IPS DF 4.7 (cell line): ENCODE data around the gene RPP25.
"Not testable (repeated sequence)": the region's sequence is repeated elsewhere in the genome, so short reads cannot be mapped to it uniquely, and the experiment has no call there.

Experiments used
- DNase-seq: peaks from one replicate; pipeline ENCODE4 v3.0.0-alpha.2; 2013; ENCODE audit warnings: low spot score; ENCODE audit errors: extremely low read depth

RPP25 gene

DNA sequence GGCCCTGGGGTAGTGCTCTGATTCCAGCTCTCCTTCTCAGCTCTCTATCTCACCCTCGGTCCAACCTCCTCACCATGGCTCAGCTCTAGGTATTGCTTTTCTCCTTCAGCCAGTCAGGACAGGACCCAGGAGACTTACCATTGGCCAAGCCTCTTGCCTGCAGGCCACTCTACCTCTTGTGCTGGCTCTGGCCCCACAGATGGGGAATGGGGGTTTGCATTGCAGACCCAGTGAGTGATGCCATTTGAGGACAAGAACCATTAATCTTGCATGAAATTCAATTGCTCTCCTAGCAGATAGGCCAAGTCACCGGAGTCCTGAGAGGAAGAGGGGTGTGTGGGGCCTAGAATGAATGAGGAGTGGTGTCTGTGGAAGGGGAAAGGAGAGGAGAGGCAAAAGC, 6.1 kb upstream of the RPP25 start:
- no peak for DNase-seq

DNA sequence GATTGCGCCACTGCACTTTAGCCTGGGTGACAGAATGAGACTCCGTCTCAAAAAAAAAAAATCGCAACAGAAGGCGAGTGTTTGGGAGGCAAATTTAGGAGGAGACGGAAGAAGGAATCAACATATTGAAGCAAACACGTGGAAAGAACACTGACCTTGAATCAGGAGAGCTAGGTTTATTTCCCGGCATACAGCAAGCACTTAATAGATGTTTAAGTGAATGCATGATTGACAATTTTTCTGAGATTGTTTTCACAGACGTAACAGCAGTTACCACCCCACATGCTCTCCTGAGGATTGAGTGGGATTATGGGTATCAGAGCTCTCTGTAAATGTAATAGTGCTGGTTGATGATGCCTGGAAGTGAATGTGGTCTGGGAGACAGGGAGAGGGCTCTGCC, 5.6 kb upstream of the RPP25 start:
- DNase-seq, result no peak

DNA sequence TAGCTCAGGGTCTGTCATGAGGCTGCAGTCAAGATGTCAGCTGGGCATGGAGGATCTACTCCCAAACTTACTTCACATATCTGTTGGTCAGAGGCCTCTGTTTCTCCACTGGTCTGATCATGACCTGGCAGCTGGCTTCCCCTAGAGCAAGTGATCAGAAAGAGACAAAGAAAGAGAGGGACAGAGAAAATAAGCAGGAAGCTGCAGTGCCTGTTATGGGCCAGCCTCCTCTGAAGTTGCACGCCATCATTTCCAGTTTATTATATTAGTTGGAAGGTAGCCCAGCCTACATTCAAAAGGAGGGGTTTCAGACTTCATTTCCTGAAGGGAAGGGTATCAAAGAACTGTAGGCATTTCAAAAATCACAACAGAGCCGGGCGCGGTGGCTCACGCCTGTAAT, 5.0 kb upstream of the RPP25 start:
- no peak for DNase-seq

DNA sequence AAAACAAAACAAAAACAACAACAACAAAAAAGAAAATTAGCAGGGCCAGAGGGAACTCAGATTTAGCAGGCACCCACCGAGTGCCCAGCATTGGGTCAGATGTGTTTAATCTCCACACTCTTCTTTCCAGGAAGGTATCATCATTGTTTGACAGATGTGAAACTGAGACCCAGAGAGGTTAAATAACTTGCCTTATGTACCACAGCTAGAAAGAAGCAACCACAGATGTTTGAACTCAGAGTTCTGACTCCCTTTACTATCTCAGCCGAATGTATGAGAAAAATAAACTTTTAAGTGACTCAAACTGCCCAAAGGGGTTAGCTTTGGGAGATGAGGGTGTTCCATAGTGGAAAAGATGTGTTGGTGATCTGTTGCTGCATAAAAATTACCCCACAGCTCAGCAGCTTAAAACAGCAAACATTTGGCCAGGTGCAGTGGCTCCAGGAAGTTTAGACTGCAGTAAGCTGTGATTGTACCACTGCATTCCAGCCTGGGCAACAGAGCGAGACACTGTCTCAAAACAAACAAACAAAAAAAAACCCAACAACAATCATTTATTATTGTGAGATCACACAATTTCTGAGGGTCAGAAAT, 4.5 kb upstream of the RPP25 start:
- no peak for DNase-seq

DNA sequence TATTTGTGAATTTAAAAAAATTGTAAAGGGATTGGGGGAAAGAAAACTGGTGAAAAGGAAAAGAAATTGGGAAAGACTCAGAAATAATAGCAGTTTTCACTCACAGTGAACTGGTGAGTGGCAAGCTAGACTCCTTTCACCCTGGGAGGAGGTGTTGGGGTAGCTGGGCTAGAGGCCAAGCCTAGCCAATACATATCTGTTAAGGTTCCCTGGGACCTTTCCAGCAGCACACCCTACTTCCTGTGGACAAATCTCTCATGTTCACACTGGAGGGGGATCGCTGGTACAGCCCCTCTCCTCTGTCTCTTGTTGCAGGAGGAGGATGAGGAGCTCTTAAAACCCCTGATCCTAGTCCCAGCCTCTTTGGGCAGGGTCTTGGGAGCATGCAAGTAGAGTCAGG, 3.7 kb upstream of the RPP25 start:
- no peak for DNase-seq

DNA sequence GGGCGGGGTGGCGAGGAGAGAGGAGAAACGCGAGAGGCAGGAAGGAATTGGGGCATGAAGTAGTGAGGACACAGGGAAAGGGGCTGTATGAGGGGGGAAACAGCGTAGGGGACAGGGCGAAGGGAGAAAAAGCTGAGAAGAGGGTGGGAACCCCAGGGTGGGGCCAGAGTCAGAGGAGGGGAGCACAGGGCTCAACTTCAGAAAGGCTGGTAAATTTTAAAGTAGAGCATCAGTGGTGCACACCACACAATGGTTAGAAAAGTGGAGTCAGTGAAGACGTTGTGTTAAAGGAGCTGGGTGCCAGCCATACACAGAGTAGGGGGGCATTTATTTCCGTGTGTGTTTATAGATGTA, 3.0 kb upstream of the RPP25 start:
- no peak for DNase-seq

DNA sequence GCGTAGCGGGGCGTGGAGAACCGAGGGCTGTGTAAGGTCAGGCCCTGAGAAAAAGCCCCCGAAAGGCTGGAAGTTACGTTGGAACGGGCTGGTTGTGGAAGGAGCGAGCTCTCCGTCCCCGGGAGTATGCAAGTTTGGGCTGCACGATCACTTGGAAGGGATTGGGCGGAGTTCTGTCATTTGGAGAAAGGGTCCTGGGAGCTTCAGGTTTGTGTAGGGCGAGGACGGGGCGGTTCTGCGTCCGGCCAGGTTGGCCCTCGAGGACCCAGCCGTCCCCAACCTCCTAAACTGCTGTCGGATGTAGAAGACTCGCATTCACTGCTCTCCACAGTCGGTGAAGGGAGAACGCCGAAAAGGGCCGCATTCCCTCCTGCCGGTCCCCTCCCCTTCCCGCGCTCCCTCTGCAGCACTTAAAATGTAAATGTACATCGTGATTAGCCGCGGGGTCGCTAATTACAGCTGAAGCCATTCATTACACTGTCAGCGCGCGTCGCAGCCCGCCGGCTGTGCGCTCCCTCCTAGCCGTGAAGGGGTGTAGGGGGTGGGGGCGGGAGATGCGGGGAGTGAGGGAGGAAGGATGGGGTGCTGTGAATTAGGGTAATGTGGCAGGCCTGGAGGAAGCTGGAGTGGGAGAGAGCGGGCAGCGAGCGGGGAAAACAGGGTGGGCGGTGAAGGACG, 2.5 kb upstream of the RPP25 start:
- no peak for DNase-seq

DNA sequence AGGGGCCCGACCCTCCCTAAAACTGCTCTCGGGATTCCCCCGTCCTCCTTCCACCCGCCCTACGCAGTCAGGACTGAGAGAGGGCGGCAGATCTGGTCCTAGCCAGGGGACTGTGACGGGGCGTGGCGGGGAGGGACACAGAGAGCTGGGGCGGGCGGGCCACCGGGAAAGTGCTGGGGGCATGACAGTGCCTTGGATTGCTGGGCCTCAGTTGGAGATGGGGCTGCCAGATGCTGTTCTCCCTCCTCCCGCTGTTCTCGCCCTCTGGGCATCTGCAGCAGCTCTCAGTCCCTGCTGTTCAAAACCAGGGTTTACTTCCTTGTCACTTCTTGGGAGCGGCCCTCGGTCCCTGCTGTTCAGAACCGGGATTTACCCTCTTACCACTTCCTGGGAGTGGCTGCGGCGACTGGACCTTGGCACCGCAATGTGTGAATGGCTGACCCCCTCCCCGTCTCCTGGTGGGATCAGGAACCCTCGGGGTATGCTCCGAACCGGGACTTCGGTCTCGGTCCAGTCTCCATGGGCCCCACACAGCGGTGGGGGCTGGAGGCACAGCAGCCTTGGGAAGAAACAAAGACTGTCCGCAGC, 1.8 kb upstream of the RPP25 start:
- no peak for DNase-seq

DNA sequence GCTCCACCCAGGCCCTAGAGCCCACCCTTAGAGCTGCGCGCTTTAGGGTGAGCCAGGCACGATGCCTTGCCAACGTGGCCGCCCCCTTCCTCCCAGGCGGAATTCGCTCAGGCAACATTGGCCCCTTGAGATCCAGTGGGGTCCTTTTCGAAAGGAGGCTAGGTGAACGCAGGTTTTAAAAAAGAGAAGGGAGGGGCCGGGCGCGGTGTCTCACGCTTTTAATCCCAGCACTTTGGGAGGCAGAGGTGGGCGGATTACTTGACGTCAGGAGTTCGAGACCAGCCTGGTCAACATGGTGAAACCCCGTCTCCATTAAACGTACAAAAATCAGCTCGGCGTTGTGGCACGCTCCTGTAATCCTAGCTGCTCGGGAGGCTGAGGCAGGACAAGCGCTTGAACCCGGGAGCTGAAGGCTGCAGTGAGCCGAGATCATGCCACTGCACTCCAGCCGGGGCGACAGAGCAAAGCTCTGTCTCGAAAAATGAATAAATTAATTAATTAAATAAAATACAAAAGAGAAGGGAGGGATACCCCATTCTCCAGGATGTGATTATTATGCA, 984 bp upstream of the RPP25 start:
- DNase-seq, result no peak

DNA sequence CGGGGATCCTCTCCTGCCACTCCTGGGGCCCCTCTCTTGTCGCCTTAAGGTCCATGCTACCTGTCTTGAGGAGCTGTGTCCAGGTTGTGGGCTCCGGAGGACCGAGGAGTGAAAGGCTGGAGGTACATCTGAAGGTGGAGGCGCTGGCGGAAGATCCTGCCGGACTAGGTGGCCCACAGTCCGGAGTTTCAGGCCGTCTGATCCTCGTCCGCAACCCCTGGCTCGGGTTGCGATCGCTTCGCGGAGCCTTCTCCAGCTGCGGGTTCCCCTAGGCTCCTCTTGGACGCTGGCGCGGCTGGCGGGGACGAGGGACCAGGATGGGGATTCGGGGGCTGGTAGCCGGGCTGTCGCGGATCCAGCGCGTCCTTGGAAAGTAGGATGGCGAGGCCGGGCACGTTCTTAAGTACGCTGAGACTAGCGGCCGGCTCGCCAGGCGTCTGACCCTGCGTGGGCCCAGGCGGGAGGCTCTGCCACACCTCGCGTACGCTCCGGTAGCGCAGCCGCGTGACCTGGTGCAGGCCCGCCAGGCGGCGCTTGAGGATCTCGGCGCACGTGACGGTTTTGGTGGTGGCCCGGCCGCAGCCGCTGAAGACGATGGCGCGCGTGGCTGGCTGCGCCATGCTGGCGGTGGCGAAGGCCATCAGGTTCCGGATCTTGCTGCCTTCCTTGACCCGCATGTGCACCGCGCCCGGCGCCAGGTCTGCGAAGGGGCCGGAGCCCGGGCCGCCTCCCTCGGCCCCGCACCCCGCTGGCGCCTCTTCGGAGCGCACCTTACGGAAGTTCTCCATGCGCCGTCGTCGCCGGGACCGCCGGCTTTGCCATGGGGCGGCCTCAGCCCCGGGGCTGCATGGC, 550 bp downstream of the RPP25 start:
- no peak for DNase-seq

DNA sequence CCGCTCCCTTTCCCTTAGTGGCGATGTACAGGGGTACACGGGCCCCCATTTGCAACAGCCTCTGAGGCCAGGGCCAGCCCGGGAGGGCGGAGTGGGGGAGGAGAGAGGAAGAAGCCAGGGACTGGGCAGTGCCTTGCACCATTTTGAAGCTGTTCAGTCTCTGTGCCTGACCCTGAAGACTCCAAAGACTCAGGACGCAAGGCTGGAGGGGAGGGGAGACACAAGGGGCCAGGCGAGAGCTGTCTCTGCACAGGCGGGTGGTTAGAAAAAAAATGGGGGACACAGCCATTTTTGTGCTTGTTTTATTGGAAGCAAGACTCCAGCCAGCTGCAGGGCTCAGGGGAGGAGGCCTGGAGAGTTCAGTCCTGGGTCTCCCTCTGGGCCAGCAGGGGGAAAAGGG, 1.6 kb downstream of the RPP25 start:
- no peak for DNase-seq

DNA sequence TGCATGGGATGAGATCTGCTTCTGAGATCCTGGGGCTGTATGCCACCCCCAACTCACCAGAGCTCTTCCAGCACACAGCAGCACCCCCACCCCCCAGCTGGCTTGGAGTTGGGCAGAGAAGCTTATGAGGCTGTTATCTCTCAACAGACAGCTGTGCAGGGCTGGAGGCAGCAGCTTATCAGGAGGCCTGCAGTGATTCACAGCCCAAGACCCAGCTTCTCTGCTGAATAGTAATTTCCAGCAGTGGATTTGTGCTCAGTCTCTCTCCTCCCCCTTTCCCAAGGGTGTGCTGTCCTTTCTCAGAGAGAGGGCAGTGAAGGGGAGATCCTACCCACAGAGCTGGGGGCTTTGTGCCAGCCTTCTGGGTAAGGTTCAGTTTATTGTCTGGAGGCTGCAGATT, 2.1 kb downstream of the RPP25 start:
- no peak for DNase-seq

DNA sequence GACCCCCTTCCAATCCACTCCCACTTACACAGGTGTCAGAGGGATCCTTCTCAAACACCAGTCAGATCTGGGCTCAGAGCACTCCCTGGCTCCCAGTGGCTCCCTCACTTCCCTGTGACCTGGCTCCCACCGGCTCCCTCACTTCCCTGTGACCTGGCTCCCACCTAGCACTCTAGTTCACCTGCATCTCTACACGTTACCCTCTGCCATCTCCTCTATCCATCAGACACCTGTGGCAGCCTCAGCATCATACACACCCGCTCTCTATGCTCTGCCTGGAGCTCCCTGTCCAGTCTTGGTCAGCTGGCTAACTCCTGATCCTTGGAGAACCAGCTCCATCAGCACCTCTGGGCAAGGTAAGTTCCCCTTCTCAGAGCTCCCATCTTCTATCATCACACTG, 5.6 kb downstream of the RPP25 start:
- no peak for DNase-seq

DNA sequence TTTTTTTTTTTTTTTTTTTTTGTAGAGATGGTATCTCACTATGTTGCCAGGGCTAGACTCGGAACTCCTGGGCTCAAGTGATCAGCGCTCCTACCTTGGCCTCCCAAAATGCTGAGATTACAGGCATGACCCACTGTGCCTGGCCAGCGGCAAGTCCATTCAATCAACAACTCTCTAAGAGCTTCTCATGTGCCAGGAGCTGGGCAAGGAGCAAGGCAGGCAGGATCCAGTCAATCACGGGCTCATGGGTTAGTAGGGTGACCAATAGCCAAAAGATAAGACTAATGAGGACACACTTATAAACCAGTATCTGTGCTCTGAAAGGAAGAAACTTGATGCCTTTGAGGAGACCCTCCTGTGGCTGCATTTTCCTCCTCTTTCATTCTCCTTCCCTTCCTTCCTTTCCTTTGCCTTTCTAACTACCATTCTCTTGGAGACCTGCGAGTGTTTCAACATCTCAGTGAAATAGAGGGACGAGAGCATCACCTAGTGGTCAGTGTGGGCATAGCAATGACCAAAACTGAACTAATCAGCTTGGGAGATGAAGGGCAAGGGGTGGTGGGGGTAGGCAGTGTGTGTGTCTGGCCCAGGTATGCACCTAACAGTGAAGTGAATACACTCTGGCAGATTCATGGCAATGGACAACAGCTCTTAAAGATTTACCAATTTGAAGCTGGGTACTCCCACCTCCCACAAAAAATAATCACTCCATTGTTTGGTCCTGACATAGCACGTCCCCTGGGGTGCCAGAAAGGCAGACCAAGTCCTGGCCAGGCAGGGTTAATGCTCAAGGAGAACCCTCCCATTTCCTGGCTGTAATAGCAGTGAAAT, 6.3 kb downstream of the RPP25 start:
- DNase-seq, result no peak

DNA sequence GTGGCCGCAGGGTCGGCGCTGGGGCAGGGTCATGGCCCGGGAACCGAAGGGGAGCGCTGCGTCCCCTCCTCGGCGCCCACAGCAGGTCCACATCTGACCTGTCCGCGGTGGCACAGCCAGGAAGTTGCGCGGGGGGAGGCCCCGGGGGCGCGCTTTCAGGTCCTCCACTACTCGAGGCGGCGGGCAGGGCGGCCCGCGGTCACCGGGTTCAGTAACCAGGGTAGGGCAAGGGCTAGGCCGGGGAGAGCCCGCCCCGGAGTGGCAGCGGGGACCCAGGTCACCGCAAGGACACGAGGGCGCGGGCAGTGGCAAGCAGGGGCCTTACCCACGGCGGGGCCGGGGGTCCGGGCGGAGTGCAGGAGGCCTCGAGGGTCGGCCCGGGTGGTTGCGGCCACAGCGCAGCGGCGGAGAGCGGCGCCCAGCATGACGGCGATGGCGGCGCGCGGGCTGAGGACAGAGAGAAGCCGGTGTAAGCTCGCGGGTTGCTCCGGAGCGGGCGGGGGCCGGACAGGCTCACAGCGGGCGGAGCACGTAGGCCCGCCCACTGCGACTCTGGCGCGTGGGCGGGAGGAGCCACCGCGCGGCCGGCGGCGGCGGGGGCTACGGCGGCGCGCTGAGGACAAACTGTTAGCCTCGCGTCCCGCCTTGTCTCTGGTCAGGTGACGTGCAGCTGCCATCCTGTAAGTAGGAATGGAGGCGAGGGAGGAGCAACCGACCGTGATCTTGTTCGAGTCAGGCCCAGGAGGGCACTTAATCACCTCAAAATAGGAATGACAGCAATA, 18.8 kb downstream of the RPP25 start, which contains the start of gene COX5A:
Gene COX5A (minus strand): TSS at position 484 of the 782 bp plus-strand sequence. CDS start 59 bp downstream, at position 425.
- DNase-seq, result no peak

DNA sequence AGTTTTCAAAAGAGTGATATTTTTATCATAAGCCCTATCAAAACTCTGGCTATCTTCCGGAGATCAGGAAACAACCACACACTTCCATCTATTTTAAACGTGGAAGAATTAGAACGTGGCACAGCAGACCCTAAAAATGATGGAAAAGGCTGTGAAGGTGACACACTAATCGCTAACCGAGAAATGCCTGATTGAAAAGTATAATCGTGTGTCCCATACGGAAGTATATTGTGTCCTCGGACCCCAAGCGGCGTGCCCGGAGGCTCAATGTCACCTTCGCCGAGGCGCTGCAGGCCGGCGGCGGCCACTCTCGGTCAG, 19.3 kb downstream of the RPP25 start:
- DNase-seq, result no peak

DNA sequence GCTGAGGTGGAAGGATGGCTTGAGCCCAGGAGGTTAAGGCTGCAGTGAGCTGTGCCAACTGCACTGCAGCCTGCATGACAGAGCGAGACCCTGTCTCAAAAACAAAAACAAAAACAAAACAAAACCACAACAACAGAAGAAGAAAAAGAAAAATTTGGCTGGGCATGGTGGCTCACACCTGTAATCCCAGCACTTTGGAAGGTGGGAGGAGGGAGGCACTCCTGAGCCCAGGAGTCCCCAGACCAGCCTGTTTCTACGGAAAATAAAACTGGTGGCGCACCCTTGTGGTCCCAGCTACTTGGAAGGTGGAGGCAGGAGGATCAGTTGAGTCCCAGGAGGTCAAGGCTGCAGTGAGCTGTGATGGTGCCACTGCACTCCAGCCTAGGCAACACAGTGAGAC, 21.4 kb downstream of the RPP25 start:
- DNase-seq, result not testable (repeated sequence)

DNA sequence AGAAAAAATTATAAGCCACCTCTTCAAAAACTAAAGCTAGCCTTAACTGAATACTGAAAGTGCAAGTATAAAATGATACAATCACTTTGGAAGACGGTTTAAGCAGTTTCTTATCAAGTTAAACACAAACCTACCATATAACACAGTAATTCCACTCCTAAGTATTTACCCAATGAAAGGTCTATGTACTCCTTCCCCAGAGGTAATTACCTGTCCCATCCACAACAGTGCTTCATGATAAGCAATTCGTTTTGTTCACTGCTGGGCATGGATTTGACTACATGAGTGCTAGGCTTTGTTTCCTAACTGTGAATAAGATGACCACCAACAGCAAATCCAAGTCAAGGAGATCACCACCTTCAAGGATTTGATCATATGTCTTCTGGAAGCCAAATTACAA, 23.0 kb downstream of the RPP25 start:
- no peak for DNase-seq

DNA sequence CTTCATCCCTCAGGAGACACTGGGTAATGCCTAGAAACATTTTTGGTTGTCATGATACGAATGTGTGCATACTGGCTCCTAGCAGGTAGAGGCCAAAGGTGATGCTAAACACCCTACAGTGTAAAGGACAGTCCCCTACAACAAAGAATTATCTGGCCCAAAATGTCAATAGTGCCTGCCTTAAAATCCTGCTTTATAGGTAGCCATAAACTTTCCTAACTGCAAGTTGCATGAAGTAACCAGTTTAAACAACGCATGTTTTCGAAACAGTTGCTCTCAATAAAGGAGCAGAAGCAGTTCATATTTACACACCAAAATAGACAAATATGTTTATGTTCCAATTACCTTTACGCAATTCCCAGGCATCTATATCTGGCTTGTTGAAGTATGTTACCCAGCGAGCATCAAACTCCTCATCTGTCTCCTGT, 27.8 kb downstream of the RPP25 start:
- no peak for DNase-seq

DNA sequence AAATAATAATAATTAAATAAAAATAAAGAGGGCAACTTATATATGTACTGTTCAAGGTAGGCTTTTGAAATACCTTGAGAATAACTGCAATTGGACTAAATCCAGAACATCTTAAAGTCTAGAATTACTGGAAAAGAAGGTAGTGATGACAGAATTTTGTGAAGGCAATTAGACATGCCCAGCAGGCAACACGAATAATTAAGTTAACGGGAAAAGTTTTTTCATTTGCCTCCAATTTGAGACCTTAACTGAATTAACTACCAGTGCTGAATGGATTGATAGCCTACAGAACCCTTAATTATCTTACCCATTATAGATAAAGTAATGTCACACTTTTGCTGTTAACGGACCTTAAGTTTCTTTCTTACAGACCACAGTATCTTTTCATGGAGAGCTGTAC, 32.0 kb downstream of the RPP25 start:
- no peak for DNase-seq
